Limb (tissue), 2 donors: ENCODE data around the gene RRAS.
"Not testable (repeated sequence)": the region's sequence is repeated elsewhere in the genome, so short reads cannot be mapped to it uniquely, and the experiment has no call there.

Experiments used
- DNase-seq, 2 donors: peaks; one replicate each; pipeline ENCODE4 v3.0.0-alpha.2; 2016; ENCODE audit errors: extremely low spot score in 2 of 2

Gene RRAS

DNA sequence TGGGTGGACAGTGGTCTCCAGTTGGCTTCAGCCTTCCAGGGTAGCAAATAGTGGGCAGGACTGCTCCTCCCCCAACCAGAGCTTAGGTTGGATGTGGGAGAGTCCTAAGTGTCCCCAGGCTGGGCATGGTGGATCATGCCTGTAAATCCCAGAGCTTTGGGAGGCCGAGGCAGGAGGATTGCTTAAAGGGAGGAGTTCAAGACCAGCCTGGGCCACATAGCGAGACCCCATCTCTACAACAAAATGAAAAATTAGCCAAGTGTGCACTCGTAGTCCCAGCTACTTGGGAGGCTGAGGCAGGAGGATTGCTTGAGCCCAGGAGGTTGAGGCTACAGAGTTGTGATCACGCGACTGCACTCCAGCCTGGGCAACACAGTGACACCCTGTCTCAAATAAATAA, 7.4 kb downstream of the RRAS start:
- no peak for DNase-seq

DNA sequence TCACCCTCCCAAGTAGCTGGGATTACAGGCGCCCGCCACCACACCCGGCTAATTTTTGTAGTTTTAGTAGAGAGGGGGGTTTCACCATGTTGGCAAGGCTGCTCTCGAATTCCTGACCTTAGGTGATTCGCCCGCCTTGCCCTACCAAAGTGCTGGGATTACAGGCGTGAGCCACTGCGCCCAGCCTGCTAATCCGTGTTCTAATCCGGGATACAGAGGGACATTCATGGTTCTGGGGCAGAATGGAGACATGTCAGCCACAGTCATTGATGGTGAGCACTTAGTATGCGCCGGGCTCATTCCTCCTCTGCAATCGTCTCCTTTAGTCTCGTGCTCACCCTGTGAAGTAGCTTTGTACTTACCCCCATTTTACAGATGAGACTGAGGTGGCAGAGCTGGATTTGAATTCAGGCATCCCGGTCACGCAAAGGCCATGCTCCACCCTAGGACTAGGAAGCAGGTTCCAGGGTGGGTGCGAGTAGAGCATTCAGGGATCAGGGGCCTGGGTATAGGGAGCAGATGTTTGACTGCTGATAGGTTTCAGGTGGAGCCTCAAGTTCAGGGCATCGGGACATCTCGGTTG, 8.2 kb downstream of the RRAS start:
- no peak for DNase-seq

DNA sequence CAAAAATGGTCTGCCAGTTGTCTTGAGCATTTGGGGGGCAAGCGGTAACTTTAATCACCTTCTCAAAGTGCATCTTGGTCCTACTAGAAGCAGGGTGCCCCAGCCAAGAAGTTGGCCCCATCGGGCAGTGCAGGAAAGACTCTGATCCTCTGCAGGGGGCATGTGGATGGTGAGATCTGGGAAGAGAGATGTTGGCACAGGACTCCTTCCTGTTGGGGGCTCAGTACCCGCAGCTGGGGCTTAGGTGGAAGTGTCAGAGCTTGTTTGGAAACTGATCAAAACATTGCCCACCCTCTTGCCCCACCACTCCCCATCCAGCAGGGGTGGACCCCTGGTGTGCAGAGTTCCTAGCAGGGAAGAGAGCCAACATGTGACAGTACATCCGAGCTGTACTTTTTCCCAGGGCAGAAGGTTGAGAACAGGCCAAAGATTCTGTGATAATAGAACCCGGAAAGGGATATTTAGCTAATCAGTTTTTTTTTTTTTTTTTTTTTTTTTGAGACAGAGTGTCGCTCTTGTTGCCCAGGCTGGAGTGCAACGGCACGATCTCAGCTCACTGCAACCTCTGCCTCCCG, 8.8 kb downstream of the RRAS start:
- no peak for DNase-seq

DNA sequence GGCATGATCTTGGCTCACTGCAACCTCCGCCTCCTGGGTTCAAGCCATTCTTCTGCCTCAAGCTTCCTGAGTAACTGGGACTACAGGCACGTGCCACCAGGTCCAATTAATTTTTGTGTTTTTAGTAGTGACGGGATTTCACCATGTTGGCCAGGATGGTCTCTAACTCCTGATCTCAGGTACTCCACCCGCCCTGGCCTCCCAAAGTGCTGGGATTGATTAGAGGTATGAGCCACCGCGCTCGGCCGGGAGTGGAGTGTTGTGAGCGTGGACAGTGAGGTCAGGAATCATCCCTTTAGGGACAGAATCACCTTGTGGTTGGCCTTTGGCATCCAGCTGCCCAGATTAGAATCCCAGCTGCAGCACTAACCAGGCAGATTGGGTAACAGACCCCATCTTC, 10.3 kb downstream of the RRAS start:
- DNase-seq, result no peak

DNA sequence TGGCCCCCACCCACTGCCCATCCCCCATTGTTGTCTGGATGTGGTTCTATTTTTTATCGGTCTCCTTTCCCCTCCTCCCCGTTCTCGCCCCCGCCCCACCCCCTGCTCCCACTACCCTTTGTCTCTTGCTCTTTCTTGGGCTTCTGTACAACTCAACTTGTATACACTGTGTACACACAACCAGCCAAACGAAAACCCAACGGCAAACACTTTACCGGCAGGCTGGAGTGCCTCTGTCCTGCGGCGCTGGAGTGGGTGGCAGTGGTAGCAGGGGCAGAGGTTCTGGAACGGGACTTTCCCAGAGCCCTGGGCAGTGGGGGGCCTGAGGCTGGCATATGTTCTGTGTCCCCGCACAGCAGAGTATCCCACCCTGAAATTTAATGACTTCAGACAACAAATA, 13.7 kb downstream of the RRAS start:
- no peak for DNase-seq

DNA sequence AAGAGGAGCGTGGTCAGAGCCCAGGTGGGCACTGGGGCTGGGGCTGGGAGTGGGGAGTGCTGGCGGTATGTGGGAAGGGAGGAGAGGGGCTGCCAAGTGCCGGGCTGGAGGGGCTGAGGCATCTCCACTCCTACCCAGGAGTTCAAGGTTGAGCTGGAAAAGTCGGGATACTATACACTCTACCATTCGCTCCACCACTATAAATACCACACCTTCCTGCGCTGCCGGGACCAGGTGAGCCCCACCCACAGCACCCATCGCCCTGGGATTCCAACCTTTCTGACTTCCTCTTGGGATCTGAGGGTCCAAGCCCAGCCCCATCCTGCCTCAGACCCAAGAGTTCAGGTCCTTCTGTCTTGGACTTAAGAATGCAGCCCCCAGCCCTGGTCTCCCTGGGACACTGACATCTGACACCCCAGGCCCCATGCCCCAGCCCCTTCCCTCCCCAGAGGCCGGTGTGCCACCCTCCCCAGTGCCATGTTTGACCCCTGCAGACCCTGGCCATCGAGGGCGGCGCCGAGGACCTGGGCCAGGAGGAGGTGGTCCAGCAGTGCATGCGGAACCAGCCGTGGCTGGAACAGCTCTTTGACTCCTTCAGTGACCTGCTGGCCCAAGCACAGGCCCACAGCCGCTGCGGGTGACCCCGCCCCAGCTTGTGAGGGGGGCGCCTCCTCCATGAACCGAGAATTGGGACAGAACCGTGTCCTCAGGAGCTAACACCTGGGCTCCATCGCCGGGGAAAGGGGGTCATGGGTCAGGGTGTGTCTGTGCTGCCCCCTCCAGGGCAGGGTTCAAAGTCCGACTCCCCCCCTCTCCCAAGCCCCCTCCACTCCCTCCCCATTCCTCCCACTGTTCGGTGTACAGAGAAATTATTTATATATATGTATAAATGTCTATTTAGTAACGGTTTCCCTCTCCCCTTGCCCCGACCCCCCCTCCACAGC, 14.7 kb downstream of the RRAS start:
- DNase-seq, result no peak

DNA sequence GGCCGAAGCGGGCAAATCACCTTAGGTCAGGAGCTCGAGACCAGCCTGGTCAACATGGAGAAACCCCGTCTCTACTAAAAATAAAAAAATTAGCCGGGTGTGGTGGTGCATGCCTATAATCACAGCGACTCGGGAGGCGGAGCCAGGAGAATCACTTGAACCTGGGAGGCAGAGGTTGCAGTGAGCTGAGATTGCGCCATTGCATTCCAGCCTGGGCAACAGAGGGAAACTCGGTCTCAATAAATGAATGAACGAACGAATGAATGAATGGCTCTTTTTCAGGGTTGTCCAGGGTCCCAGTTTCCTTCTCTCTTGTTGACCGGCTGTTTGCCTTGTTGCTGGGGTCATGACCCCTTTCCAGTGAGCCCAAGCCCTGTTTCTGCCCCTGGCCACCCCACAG, 22.1 kb downstream of the RRAS start:
- DNase-seq, result not testable (repeated sequence)

DNA sequence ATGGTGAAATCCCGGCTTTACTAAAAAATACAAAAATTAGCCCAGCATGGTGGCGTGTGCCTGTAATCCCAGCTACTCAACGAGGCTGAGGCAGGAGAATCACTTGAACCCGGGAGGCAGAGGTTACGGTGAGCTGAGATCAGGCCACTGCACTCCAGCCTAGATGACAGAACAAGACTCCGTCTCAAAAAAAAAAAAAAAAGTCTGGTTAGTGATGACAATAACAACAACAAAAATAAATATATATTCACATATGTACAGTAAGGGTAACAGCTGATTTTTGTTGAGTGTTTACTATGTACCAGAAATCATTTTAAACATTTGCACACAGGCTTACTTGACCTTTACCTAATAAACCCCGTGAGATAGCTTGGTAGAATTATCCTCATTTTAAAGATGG, 23.0 kb downstream of the RRAS start:
- DNase-seq, result no peak

DNA sequence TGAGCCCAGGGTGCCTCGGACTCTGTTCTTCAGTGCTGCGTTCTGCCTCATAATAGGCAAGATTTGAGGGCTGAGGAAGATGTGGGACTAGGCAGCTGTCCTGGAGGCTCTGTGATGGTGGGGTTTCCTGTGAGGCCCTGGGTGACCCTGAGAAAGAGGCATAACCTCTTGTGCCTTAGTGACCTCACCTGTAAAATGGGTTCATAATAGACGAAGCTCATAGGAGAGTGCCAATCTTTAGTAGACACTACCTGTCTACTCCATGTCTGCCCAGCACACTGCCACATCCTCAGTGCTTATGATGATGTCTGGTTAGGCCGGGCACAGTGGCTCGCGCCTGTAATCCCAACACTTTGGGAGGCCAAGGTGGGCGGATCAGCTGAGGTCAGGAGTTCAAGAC, 23.4 kb downstream of the RRAS start:
- no peak for DNase-seq

DNA sequence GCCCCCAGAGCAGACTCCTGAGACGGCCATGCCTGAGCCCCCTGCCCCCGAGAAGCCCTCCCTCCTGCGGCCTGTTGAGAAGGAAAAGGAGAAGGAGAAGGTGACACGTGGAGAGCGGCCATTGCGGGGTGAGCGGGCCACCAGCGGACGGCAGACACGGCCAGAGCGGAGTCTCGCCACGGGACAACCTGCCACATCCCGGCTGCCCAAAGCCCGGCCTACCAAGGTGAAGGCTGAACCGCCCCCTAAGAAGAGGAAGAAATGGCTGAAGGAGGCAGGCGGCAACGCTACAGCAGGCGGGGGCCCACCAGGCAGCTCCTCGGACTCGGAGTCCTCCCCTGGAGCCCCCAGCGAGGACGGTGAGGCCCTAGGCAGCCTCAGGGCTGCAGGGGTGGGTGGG, 24.1 kb downstream of the RRAS start:
- no peak for DNase-seq

DNA sequence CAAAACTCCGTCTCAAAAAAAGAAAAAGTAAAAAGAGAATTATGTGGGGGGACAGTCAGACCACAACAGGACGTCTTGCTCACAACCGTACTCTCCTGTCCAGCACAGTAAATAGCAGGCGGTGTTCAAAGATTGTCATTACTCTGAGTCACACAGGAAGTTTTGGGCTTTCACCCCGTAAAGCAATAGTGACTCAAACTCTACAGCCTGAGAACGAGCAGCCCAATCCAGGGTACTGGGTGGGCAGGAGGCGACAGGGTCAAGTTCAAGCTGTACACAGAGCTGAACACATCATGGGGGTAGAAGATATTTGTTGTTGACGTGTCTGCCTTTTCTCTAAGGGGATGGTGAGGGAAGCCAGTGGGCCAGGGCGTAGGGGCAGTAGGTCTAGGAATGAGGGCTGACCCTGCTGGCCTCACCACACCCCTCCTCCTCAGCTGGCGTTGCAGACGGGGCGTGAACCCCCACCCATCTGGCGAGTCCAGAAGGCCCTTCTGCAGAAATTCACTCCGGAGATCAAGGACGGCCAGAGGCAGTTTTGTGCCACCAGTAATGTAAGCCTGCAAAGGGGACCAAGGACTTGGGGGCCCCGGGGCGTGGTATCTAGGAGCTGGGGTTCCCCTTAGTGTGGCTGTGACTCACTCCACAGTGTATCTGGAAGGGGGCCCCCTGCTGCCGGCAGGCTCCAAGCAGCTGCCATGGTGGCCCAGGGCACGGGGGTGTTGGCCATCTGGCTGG, 25.7 kb downstream of the RRAS start:
- no peak for DNase-seq

DNA sequence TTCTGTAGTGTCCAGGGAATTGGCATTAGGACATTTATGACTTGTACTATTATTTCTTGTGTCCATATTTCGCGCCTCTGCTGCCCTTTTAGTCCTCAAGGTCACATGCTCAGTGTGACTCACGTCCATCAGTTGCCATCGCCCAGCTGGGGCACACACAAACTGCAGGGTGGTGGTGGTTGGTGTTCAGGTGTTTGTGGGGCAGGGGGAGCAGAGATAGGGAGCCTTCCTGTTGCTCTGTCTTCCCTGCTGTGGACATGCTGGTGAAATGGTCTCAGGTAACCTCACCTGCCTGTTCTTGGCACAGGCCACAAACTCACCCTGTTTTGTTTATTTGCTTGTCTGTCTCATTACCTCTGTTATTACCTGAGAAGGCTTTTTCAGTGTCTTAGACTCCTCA, 26.6 kb downstream of the RRAS start:
- DNase-seq, result no peak

DNA sequence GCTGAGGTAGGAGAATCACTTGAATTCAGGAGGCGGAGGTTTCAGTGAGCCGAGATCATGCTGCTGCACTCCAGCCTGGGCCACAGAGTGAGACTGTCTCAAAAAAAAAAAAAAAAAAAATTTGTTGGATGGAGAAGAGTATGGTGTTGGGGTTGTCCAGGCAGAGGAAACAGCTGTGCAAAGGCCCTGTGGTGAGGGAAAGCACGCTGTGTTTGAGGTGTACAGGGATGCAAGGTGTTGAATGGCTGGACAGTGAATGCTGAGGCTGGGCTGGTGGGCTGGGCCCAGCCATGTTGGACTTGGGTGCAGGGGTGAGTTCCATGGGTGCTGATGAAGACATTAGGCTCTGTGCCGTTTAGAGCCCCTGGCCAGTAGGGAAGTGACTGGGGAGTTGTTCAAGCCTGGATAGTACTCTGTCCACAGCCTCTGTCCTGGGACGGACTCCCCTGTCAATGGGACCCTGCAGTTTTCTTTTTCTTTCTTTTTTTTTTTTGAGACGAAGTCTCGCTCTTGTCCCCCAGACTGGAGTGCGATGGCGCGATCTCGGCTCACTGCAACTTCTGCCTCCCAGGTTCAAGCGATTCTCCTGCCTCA, 30.3 kb downstream of the RRAS start:
- DNase-seq, result no peak

DNA sequence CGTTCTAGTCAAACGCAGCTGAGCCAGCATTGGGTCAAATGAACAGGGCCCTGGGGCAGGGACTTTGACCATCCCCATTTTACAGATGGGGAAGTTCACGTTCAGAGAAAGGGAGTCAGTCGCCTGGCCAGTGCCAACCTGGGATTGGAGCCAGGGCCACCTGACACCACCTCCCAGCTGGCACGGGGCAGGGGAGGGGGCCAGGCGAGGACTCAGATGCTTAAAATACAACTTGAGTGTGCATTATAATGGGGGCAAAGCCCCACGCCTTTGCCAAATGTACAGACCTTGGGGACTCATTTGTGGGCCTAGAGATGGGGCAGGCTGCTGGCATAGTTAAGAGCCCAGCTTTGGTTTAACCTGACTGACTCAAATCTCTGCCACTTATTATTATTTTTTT, 34.3 kb downstream of the RRAS start:
- DNase-seq, result no peak

DNA sequence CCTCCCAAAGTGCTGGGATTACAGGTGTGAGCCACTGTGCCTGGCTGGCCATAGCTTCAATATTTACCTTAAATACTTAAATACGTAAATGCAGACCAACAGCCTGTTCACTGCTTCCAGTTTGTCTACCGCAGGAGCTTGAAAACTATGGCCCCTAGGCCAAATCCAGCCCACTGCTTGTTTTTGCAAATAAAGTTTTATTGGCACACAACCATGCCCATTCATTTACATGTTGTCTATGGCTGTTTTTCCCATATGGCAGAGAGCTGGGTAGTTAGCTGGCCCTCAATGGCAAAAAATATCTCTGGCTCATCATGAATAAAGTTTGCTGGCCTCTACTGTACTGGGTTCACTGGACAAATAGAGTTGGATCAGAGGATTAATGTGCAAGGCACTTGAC, 37.1 kb downstream of the RRAS start:
- no peak for DNase-seq

DNA sequence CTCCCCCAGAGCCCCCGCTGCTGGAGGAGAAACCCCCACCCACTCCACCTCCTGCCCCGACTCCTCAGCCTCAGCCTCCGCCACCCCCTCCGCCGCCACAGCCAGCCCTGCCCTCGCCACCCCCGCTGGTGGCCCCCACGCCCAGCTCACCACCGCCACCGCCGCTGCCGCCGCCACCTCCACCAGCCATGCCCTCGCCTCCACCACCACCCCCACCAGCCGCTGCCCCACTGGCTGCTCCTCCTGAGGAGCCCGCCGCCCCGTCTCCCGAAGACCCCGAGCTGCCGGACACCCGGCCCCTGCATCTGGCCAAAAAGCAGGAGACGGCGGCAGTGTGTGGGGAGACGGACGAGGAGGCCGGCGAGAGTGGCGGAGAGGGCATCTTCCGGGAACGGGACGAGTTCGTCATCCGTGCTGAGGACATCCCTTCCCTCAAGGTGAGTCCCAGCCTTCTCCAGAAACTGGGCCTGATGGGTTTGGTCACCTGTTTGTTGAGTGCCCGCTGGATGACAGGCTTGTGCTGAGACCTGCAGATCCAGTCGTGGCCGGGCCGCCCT, 38.4 kb downstream of the RRAS start:
- no peak for DNase-seq

DNA sequence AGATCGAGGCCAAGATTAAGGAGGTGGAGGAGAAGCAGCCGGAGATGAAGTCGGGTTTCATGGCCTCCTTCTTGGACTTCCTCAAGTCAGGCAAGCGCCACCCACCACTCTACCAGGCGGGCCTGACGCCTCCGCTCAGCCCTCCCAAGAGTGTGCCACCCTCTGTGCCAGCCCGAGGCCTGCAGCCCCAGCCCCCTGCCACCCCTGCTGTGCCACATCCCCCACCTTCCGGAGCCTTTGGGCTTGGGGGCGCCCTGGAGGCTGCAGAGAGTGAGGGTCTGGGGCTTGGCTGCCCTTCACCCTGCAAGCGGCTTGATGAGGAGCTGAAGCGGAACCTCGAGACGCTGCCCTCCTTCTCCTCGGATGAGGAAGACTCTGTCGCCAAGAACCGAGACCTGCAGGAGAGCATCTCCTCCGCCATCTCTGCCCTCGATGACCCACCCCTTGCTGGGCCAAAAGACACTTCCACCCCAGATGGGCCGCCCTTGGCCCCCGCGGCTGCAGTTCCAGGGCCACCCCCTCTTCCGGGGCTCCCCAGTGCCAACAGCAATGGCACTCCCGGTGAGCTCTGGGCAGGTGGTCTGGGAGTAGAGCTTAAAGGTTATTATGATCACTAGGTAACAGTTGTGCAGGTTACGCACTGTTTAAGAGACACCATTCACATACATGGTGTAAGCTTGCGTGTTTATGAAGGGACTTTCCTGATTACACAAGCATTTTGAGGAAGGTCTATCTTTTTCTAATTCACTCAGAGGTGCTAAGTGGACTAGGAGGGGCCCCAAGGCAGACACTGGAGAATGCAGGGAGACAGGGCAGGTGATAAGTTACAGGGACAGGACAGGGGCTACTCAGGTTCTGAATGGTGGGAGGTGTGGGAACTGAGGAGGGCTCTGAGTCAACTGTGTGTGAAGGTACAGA, 40.3 kb downstream of the RRAS start:
- DNase-seq, result no peak

DNA sequence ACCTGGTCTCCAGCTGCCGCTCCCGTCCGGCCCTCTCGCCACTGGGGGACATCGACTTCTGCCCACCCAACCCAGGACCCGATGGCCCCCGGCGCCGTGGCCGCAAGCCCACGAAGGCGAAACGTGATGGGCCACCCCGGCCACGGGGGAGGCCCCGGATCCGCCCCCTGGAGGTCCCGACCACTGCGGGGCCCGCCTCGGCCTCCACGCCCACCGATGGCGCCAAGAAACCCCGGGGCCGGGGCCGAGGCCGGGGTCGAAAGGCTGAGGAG, 42.3 kb downstream of the RRAS start:
- DNase-seq, result no peak

DNA sequence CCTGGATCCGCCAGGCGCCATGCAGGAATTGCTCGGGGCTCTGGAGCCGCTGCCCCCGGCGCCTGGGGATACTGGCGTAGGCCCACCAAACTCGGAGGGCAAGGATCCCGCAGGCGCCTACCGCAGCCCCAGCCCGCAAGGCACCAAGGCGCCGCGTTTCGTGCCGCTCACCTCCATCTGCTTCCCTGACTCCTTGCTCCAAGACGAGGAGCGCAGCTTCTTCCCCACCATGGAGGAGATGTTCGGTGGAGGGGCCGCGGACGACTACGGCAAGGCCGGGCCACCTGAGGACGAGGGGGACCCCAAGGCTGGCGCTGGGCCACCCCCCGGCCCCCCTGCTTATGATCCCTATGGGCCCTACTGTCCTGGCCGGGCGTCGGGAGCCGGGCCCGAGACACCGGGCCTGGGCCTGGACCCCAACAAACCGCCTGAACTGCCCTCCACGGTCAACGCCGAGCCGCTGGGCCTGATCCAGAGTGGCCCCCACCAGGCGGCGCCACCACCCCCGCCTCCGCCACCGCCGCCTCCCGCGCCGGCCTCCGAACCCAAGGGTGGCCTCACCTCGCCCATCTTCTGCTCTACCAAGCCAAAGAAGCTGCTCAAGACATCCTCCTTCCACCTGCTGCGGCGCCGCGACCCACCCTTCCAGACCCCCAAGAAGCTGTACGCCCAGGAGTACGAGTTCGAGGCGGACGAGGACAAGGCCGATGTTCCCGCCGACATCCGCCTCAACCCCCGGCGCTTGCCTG, 42.8 kb downstream of the RRAS start:
- DNase-seq, result no peak

DNA sequence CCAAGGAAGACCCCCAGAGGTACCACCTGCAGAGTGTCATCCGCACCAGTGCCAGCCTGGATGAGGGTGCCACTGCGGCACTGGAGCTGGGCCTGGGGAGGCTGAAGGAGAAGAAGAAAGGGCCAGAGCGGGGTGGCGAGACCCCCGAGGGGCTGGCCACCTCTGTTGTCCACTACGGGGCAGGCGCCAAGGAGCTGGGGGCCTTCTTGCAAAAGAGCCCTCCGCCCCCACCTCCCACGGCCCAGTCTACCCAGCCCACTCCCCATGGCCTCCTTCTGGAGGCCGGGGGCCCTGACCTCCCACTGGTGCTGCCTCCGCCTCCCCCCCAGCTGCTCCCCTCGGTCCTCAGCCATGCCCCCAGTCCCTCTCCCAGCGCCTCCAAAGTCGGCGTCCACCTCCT, 43.5 kb downstream of the RRAS start:
- no peak for DNase-seq
